Large intestine (tissue), 3 donors: ENCODE data around the gene AQP9. TPM values are rescaled to one million over a fixed set of nuclear protein-coding genes. Genes with fewer than 3 reads are reported as not detected.

Experiments
- DNase-seq, 2 donors: peaks; one replicate each; pipeline versions ENCODE4 v3.0.0 to v3.0.0-alpha.2; 2013
- H3K27ac ChIP-seq: one replicate; pipeline ENCODE4 v1.5.1; 2013; ENCODE audit warnings: low read length
- H3K27me3 ChIP-seq: 2 replicates; pipeline ENCODE4 v1.6.1; 2013; ENCODE audit warnings: low read length; ENCODE audit not compliant: control insufficient read depth, insufficient read depth
- H3K36me3 ChIP-seq: 2 replicates; pipeline ENCODE4 v1.6.1; 2013; ENCODE audit warnings: low read length; ENCODE audit not compliant: control insufficient read depth, insufficient read depth
- H3K4me1 ChIP-seq: one replicate; pipeline ENCODE4 v1.6.1; 2013; ENCODE audit warnings: low read length; ENCODE audit not compliant: control insufficient read depth, insufficient read depth
- H3K4me3 ChIP-seq: one replicate; pipeline ENCODE4 v1.5.1; 2013; ENCODE audit warnings: low read length
- H3K9me3 ChIP-seq: one replicate; pipeline ENCODE4 v1.6.1; 2013; ENCODE audit warnings: mild to moderate bottlenecking, low read depth, low read length, moderate library complexity; ENCODE audit not compliant: control insufficient read depth
- WGBS: methylation state at CpG from one replicate; pipeline ENCODE4 v1.1.5; 2013; ENCODE audit warnings: low lambda C conversion rate; ENCODE audit not compliant: insufficient coverage; 5-methylcytosine and 5-hydroxymethylcytosine counted together
- polyA plus RNA-seq: library from polyadenylated mRNA; unstranded; fragments of 120-200 nt; gene quantifications from one replicate; pipeline ENCODE4 v1.2.1, GENCODE V29; 2013

The AQP9 gene
- polyA plus RNA-seq, 1 donor: 0.27 TPM

DNA sequence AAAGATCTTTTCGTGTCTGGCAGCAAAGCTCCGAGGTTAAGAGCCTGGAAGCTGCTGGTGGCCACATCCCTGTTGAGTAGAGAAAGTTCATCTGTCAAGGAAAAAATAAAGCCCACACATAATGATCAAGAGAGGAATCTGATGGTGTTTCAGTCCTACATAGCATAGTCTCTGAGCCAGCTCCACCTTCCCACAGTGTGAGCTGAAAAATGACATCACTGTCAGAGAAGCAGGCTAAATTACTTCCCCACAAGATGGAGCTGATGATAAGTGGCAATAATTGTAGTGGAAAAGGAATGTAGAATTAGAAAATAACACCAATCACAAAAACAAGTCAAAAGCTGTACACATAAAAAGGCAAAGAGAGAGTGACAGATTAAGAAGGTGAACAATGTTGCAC is 84.5 kb downstream of the AQP9 start:
- Histone ChIP-seq H3K9me3 (peaks cover 4% of the 10 kb centered on the region), H3K36me3 (no peaks in the 10 kb centered on the region), H3K4me1 (no peaks in the 10 kb centered on the region), H3K27me3 (no peaks in the 10 kb centered on the region), H3K4me3 (no peak overlapping the region), H3K27ac (no peak overlapping the region)
- DNase-seq: no peak
- no CpG with 5 or more reads among the region's 2 CpGs for WGBS

DNA sequence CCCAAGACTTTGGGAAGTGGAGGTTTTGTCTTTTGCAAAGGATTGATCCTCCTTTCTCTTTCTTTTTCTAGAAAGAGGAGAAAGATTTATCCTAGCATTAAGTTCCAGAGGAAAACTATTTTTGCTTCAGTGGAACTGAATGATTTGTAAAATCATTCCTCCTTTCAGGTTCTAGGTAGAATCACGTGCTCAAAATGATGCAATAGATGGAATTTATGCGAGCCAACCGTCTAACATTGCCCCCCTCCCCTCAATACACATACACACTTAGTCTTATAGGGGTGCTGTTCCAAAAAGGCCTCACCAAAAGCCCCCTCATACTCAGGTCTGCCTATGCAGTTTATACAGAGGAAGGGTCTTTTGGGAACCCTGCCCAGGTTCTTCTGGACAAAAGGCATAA is 85.3 kb downstream of the AQP9 start:
- peaks cover 4% of the 10 kb centered on the region for H3K9me3 ChIP-seq
- H3K36me3 ChIP-seq: no peaks in the 10 kb centered on the region
- H3K27me3 ChIP-seq: no peaks in the 10 kb centered on the region
- DNase-seq: no peak
- H3K4me3 ChIP-seq: no peak overlapping the region
- H3K4me1 ChIP-seq: no peaks in the 10 kb centered on the region
- WGBS: no CpG with 5 or more reads among the region's 3 CpGs
- H3K27ac ChIP-seq: no peak overlapping the region

DNA sequence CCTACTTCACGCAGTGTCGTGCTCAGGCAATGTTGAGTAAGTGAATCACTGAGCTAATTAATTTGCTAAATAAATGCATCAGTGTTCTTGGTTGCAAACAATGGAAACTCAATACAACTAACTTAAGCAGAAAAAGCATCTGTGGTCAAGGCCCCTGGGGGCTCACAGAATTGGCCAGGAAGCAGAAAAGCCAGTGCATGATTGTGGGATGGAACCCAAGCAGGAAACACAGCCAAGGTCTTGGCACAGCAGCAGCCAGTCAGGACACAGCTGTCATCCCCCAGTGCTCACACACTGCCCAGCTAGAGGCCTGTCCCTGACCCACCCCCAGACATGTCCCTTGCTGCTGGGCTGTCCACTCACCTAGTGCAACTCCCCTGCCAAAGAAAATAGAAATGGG is 85.9 kb downstream of the AQP9 start:
- H3K27me3 ChIP-seq: no peaks in the 10 kb centered on the region
- no peak for DNase-seq
- no CpG with 5 or more reads among the region's 2 CpGs for WGBS
- no peak overlapping the region for H3K4me3 ChIP-seq
- peaks cover 4% of the 10 kb centered on the region for H3K9me3 ChIP-seq
- no peak overlapping the region for H3K27ac ChIP-seq
- no peaks in the 10 kb centered on the region for H3K36me3 ChIP-seq
- H3K4me1 ChIP-seq: peaks cover 5% of the 10 kb centered on the region

DNA sequence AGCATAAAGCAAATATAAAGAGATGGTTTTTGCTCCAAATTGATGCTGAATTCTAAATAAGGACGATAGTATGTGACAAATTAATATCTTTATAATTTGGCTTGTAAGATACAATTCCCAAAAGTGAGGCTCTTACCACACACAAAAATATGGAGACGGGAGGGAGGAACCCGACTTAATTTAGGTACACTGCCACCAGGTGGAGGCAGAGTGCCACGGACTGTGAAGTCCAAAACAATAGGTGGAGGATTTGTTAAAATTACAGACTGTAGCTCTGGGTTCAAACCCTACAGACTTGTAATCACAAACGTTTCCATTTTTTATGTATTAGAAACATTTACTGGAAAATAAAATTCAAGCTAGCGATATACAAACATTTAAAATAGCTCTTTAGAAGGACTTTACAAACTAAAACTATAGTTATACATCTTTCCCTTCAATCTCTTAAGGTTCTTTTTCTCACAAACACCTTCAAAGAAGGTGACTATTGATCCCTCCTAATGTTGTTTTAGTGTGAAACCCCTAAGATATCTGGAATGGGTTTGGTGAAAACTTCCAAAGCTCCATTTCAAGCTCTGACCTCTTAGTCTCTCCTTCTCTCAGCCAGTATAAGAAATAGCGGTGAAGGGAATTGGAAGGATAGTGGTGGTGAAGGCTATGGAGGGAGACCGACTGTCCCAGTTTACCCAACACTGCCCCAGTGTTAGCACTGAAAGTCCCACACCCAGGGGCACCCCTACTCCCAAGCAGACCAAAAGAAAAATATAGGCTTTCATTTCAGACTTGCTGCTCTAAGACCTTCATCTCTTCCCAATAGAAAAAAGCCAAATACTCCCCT is 89.7 kb downstream of the AQP9 start:
- Histone ChIP-seq H3K4me1 (peaks cover 5% of the 10 kb centered on the region), H3K36me3 (no peaks in the 10 kb centered on the region), H3K27me3 (no peaks in the 10 kb centered on the region), H3K4me3 (no peak overlapping the region), H3K27ac (no peak overlapping the region), H3K9me3 (no peaks in the 10 kb centered on the region)
- WGBS: 59% methylated on average over 2 of the region's 8 CpGs
- DNase-seq: peak; percentile 28 to 29

DNA sequence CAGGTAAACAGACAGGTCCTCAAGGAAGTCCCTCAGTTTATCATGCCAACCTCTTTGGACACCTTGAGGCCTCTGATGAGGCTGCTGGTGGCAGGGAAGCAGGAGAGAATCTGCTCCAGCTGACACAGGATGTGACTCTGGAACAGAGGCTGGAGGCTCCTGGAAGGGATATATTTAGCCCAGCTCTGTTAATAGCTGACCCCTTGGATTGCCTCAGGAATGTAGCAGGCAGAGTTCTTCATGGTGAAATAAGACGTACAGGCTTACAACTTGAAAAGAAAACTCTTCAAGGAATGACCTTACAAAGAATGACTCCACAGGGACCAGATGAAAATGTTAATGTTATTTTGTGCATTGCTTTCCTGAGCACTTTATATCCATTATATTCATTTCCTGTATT is 90.5 kb downstream of the AQP9 start:
- Histone ChIP-seq H3K27ac (no peak overlapping the region), H3K4me1 (peaks cover 5% of the 10 kb centered on the region), H3K36me3 (no peaks in the 10 kb centered on the region), H3K27me3 (no peaks in the 10 kb centered on the region), H3K4me3 (no peak overlapping the region), H3K9me3 (no peaks in the 10 kb centered on the region)
- WGBS: no CpG with 5 or more reads among the region's 1 CpG
- DNase-seq: no peak

DNA sequence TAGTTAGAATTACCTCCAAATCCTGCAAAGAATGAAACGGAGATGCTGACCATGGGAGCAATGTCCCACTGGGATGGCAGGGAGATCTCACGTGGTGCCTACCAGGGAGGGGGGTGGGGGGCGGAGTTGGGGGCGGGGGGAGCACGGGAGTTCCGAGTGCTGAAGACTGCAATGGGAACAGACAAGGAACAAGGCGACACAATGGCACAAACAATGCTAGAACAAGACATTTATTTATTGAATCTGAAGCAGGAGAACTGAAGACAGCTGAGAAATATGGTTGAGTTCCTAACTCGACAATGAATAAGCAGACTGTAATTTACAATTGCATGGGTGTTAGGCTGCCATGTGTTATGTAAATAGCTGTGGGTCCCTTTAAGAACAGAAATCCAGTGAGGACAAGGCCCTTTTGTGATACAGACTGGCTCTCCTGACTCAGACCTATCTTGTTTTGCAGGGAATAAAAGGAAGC is 91.2 kb downstream of the AQP9 start:
- H3K9me3 ChIP-seq: no peaks in the 10 kb centered on the region
- no peak for DNase-seq
- no peaks in the 10 kb centered on the region for H3K27me3 ChIP-seq
- no peaks in the 10 kb centered on the region for H3K36me3 ChIP-seq
- H3K4me3 ChIP-seq: no peak overlapping the region
- WGBS: 43% methylated on average over 1 of the region's 8 CpGs
- H3K4me1 ChIP-seq: peaks cover 5% of the 10 kb centered on the region
- H3K27ac ChIP-seq: no peak overlapping the region

DNA sequence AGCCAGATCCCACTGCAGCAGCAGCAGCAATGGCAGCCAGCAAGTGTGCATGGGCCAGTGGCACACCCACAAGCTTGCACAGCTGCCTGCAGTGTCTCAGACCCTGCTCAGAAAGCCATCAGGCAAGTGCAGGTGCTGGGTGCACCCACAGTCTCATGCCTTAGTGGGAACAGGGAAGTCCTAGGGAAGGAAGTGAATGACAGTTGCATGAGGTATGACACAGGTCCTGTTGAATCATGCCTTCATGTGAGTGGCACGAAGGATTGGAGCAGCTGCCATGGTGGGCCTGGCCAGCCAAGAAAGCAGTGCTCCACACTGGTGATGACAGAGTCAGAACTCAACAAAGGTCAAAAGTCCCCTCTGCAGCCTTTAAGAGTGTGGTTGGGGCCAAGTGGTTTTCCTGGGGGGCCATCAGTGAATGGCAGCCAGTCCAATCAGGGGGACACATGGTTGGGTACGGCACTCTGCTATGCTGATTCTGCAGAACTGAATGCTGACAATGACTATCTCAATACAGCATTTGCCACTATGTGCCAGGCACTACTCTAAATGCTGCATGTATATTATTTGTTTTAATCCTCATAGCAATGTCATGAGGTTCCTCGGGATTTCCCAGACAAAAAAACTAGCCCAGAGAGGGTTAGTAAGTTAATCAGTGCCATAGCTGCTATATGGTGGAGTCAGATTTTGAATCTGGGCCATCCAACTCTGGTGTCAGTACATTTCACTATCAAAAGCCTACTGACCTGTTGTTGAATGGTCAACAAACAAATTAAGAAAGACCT is 94.3 kb downstream of the AQP9 start:
- H3K27me3 ChIP-seq: no peaks in the 10 kb centered on the region
- H3K4me3 ChIP-seq: no peak overlapping the region
- H3K4me1 ChIP-seq: peaks cover 5% of the 10 kb centered on the region
- WGBS: no CpG with 5 or more reads among the region's 3 CpGs
- no peak for DNase-seq
- H3K36me3 ChIP-seq: no peaks in the 10 kb centered on the region
- H3K27ac ChIP-seq: no peak overlapping the region
- no peaks in the 10 kb centered on the region for H3K9me3 ChIP-seq

DNA sequence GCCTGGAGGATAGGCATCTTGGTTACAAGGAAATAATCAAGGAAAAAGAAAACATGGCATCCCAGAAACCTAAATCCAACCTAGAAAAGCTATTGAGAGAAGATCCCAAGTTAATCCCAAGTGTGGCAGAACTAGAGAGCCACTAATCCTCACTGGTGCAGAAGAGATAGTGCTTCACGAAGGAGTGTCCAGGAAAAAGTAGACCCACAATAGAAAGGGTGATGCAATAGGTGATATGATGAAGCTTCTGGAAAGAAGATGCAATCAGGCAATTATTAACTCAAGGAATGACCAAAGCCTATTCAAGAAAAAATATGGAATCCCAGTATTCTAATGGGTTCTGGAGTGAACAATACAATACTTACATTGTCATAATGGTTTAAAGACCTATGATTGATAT is 95.2 kb downstream of the AQP9 start:
- H3K4me3 ChIP-seq: no peak overlapping the region
- no peak overlapping the region for H3K27ac ChIP-seq
- 14% methylated on average over 1 of the region's 1 CpG for WGBS
- H3K36me3 ChIP-seq: no peaks in the 10 kb centered on the region
- no peak for DNase-seq
- H3K27me3 ChIP-seq: no peaks in the 10 kb centered on the region
- H3K4me1 ChIP-seq: peaks cover 5% of the 10 kb centered on the region
- H3K9me3 ChIP-seq: no peaks in the 10 kb centered on the region

Other genes with a start within 250 kb of the AQP9 start
- gene ALDH1A2, start 72.7 kb upstream of the AQP9 start, polyA plus RNA-seq: 13.7 TPM